HG03575 (cell line): ENCODE data around the gene PIP4P1.
"Not testable (repeated sequence)": the region's sequence is repeated elsewhere in the genome, so short reads cannot be mapped to it uniquely, and the experiment has no call there.

Experiments used
- ATAC-seq: cut with Tn5 transposase; IDR thresholded peaks from one replicate; pipeline ENCODE4 v1.9.1; 2021; ENCODE audit not compliant: unreplicated experiment, insufficient number of reproducible peaks, low FRiP score; ENCODE audit errors: extremely low read depth

Gene PIP4P1

DNA sequence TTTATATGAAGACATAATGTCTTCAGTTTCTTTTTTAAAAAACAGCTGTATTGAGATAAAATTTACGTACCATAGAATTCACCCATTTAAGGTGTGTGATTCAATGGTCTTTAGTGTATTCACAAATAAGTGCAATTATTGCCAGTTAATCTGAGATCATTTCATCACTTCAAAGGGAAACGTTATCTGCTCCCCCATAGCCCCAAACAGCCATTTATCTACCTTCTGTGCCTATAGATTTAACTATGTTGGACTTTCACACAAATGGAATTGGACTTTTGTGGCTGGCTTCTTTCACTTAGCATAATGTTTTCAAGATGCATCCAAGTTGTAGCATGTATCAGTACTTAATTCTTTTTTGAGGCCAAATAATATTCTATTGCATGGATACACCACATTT is 17.7 kb upstream of the PIP4P1 start:
- ATAC-seq = no peak

DNA sequence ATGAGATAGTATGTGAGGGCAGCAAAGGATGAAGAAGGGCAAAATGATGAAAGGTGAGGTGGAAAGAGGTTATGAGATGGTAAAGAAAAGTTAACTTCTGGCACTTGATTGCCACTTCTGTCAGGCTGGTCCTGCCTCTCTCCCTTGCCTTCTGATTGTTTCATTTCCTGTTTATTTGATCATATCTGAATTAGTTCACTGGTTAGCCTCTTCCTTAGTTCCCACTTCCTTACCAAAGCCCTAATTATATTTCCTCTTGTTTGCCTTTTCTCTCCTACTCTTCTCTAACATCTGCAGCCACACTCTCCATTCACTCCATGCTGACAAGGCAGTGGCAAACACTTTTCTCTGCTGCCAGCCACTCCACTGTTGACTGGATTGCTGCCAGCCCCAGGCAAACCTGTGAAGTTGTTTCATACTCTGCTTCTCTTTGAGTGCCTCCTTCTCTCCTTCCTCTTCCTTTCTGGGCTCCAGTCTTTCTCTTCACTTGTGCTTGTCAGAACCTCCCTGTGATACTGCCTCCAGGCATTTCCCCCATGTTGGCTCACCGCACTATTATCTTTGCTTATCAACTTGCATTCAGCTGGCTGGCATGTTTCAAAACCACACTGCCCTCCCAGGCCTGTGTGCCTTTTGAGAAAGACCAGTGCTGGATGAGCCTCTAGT is 16.1 kb upstream of the PIP4P1 start:
- ATAC-seq = no peak

DNA sequence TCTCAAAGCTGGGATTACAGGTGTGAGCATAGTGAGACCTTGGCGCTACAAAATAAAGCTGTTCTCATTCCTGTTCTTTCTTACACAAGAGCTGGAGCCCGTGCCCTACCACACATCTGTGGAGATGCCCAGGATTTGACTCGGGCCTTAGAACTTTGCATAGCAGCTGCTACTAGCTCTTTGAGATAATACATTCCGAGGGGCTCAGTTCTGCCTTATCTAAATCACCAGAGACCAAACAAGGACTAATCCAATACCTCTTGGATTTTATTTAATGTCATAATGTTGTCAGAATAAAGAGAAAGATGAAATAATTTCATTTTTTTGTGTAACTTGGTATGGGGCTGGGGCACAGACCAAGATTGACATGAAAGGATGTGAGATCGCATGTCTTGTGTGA is 15.5 kb upstream of the PIP4P1 start:
- no peak for ATAC-seq

DNA sequence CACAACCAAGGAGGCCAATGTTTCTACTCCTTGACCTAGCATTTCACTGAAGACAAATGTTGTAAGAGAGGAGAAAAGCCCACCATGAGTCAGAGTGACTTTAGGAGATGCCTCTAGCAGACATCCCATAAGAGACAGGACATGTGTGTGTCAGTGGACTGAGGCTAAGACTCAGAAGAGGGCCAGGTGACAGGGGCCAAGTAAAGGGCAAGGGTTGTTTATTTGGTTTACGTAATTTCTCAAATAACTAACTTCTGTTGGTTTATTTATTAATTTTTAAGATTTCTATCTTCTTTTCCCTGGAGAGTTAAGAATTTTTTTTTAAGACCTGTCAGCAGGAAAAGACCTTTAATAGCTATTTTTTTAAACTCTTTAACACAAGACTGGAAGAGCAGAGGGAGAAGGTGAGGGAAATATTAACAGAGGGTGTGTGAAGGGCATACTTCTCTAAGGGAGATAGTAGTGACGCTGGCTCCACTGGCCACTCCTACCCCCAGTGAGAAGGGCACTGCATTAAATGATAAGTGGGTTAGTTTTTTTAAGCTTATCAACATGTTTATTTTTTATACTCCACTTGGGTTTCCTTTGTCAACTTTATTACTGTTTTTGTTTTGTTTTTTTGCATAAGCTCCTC is 11.4 kb upstream of the PIP4P1 start:
- no peak for ATAC-seq

DNA sequence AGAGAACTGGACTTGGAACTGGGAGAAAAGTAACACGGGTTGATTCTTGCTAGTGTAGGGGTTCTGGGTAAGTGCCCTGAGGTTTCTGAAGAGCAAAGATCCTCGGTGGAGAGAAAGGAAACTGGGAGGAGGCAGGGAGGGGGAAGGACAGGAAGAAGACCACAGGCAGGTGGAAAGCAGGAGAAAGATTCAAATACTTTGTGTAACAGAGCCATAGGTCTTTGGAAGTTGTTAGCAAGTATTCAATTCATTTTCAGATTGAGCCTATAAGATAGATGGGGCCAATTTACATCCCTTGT is 9.3 kb upstream of the PIP4P1 start:
- no peak for ATAC-seq

DNA sequence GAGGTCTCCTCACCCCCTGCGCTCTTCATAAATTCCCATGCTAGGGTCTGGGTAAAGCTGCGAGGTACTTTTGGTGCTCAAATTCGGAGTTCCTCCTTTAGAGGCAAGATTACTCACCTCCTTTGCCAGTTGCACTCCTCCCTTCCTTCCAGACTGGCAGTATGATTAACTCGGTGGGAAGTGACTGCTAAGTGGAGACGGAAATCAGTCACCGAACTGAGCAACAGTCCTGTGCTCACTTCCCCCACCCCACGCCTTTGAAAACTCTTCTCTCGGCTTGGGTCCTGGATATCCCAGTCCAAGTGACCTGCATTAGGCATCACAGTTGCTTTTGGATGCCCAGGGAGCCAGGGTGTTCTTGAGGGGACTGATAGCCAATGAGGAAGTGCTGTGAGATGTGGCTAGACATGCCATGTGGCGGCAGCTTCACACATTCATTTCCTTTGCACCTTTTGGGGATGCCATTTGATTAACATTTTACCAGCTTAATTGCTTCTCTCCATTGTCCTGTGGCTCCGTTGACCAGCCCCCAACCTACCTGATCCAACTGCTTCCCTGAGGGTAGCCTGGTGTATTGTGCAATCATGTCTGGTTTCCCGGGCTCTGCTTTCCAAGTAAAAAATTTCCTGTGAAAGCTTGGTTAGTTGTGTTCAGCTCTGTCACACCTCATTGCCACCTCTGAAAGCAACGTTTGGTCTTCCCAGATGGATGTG is 8.8 kb upstream of the PIP4P1 start:
- ATAC-seq = no peak

DNA sequence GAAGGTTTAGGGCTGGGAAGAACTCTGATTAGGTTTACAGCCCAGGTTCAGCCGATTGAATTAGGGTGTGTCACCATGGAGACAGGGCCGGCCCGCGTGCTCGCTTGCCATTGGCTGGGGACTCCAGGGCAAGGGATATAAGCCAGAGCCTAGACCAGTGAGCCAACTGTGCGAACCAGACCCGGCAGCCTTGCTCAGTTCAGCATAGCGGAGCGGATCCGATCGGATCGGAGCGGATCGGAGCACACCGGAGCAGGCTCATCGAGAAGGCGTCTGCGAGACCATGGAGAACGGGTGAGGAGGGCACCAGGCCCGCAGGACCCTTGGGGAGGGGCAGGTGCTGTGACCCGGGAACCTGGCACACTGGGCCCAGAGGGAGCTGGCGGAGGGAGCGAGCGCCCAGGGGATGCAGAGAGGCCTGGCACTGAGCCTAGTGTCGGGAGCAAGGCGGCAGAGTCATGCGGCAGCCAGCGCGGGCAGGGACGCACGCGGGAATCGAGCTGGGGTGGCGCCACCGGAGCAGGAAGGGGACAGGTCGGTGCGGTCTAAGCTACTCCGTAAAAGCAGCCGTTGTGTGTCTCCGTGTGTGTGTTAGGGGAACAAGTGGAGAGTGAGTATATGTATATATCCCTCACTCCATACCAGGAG is 8.1 kb upstream of the PIP4P1 start, which contains the start of gene PNP:
PNP (plus strand) TSS at position 165 of the 648 bp plus-strand sequence; CDS start at position 284, 119 bp downstream.
- peak; percentile 44 for ATAC-seq

DNA sequence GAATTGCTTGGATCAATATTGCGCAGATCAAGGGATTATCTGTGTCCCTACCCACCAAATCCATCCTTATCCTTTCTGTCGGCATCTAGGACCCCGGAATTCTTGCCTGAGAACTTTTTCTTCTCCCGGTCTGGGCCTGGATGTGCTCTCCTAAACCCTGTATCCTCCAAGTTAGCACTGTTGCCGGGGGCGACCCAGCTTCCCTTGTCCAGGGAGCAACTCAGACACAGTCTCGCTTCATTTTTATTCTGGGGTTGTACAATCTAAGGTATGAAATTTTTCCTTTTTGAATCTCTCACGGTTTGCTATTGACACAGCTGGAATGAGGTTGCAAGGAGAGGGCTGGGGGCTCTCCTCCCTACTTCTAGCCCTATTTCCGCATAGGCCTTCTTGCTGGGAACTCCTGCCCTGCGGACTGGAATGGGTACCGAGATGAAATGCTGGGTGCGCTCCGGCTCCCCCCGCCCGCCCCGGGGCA is 7.6 kb upstream of the PIP4P1 start:
- ATAC-seq = no peak

DNA sequence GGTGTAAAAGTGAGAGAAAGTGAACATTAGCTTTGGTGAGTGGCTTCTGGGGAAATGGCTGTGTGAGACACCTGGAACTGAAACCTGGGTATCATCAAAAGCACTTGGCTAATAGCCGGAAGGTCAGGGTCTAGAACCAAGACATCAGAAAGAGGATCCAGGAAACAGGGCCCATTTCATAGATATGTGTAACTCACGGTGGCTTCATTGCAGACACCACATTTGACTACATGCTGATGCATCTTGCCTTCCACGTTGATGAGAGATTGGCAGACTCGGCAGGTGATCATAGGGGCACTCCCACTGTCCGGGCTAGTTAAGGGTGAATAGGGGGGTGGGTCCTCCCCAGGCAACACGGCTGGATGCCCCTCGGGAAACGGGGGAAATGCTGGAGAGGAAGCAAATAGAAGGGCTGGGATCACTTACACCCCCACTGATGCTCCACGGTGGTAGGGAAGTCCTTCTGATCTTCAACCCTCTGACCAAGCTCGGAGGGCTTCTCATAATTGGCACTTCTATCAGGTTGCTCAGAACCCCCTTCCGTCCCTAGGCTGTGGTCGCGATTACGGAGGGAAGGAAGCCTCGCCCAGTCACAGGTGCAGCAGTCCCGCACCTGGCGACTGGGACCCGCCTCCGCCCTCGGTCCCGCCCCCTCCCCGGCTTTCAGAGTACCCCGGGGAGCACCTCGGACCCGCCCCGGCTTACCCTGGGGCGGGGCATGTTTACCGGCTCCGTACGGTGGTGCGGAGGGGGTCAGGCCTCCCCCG is 593 bp downstream of the PIP4P1 start:
- no peak for ATAC-seq

DNA sequence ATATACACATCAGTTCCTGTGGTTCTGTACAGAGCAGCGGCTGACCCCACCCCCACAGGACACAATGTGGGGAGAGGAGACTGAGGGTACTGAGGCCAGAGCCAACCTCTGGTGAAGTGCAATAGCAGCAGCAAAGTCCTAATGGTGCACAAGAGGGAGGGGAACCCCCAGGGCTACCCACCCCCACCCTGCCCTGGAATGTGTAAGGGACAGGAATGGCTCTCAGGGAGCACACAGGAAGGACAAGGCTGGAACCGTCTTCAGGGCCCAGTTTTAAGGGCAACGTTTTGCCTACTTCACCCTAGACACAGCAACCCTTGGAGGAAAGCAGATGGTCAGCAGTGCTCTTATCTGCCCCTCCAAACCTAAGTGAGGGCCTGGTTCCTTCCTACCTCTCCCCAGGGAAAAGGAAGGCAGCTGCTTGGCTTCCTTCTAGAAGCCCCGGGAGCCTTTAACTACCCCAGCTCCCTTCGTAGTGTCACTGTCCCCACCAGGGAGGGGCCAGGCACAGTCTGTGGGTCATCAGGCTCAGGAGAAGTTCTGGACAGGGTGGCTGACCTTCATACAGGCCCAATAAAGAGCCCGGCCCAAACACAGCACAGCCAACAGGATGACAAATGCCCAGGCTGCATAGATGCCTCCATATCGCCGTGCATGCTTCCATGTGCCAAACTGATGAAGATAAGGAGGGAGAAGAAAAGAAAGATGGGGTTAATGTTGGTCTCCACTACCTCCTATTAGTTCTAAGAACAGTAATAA is 3.0 kb downstream of the PIP4P1 start:
- no peak for ATAC-seq

DNA sequence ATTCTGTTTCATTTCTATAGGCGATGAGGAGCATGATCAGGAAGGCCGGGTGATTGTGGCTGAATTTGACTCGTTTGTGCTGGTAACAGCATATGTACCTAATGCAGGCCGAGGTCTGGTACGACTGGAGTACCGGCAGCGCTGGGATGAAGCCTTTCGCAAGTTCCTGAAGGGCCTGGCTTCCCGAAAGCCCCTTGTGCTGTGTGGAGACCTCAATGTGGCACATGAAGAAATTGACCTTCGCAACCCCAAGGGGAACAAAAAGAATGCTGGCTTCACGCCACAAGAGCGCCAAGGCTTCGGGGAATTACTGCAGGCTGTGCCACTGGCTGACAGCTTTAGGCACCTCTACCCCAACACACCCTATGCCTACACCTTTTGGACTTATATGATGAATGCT is 4.3 kb downstream of the PIP4P1 start:
- no peak for ATAC-seq

DNA sequence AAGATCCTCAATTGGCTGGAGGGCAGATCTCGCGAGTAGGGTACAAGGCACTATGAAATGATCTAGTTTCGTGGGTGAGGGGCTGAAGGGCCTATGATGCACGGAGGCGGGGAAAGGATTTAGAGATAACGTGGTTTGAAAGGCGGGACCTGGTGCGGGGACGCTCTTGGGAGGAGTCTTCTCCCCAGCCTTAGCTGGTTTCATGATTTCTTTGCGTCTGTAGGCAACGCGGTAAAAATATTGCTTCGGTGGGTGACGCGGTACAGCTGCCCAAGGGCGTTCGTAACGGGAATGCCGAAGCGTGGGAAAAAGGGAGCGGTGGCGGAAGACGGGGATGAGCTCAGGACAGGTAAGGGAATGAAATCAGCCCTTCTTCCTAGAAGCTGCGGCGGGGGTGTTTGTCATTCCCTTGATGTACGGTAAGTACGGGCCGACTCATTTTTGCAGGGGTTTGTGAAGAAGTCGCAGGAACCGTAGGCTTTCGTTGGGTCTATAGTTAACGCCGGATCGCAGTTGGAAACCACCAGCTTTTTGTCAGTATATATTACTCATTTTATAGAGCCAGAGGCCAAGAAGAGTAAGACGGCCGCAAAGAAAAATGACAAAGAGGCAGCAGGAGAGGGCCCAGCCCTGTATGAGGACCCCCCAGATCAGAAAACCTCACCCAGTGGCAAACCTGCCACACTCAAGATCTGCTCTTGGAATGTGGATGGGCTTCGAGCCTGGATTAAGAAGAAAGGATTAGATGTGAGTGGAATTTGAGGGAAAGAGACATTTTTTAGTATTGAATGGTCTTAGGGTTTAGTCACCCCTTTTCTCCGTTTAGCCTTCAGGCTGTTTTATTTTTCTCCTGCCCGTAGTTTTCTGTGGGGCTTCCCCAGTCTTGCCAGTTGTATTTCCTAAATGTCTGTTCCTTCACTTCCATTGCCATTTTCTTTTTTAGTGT is 5.6 kb downstream of the PIP4P1 start:
- ATAC-seq = peak; percentile 41

DNA sequence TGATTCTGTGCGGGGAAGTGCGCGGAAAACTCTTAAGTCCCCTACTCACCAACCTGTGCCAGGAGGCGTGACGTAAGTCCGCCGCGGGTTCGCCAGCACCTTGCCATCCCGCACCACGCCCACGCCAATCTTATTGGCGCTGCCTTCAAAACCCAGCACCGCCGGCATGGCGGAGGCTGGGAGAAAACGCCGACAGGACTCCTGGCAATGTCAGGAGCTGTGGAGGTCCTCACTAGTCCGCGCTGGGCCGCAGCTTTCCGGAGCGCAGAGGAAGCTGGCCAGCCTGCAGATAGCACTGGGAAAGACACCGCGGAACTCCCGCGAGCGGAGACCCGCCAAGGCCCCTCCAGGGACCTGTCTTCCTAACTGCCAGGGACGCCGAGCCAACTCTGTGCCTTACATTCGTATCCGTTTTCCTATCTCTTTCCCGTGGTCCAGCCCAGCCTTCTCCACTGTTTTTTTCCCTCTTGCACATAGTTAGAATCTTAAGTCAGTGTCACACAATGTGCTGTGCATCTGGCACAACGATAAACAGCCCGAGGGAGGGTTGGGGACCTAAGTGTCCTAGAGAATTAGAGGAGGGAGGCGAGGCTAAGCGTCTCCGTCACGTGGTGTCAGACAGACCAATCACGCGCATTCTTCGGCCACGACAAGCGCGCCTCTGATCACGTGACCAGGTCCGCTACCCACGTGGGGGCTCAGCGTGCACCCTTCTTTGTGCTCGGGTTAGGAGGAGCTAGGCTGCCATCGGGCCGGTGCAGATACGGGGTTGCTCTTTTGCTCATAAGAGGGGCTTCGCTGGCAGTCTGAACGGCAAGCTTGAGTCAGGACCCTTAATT is 6.5 kb downstream of the PIP4P1 start, which contains the start of the genes APEX1 and OSGEP:
APEX1 (plus strand) TSS at position 711 of the 839 bp plus-strand sequence. CDS start 420 bp downstream, outside the sequence.
OSGEP (minus strand) TSS at position 297 of the 839 bp plus-strand sequence; CDS start at position 168, 129 bp downstream.
- peak; percentile 63 for ATAC-seq

DNA sequence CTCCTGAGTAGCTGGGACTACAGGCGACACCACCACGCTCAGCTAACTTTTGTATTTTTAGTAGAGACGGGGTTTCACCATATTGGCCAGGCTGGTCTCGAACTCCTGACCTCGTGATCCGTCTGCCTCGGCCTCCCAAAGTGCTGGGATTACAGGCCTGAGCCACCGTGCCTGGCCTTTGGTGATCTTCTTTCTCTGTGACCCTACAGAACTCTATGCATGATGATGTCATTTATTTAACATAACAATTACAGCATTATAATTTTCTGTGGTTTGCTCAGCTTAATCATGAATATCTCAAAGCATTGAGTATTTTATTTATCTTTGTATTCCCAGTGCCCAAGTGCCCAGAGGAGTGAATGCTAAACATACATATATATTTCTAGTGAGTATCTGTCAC is 8.4 kb downstream of the PIP4P1 start:
- not testable (repeated sequence) for ATAC-seq

DNA sequence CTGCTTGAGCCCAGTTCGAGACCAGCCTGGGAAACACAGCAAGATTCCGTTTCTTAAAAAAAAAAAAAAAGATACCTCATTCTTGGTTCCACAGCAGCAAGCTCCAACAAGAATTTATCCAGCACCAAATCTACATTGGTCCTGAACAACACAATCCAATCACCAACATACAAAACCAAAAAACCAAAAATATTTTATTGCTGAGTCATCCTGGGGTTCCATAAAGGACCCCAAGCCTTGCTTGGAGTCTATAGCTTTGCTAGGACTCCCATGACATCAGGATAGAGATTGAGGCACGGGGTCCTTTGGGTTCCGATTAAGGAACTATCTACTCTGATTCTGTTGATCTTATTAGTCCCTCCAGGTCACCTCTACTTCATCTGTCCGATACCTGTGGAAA is 14.3 kb downstream of the PIP4P1 start:
- ATAC-seq = no peak

DNA sequence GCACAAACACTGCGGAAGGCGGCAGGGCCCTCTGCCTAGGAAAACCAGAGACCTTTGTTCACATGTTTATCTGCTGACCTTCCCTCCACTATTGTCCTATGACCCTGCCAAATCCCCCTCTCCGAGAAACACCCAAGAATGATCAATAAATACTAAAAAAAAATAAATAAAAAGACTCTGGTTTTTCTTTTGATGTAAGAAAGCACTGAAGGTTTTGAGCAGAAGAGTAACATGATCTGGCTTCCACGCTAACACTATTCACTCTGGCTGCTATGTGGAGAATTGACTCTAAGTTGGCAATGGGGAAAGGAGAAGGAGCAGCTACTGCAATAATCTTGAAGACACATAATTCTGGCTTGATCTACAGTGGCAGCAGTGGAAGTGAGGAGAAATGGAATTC is 17.6 kb downstream of the PIP4P1 start:
- ATAC-seq = not testable (repeated sequence)
